ENCODE data around the gene COG7. TPM values are rescaled to one million over a fixed set of nuclear protein-coding genes. Genes with fewer than 3 reads are reported as not detected.

The COG7 gene
- total and polyA plus RNA-seq, 2 donors (not counting 3 experiments of a cell fraction or from before 2014, with no cell fraction given) = 24.1 to 42.0 TPM

DNA sequence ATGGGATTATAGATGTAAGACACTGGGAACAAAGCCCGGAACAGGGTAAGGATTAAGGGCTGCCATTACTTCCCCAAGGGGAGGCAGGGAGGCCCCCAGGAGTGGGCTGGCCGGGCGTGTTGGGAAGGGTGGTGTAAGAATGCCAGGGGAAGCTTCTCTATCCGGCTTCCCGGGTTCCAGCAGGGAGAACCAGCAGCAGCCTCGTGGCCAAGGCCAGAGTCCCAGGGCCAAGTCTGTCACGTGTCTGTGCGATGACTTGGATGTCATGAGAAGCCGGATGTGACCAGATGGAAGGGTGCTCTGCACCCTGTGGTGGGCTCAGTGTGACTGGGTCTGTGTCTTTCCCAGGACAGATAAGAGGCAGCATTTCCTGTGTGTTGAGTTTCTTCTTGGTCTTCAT is 98.7 kb downstream of the COG7 start:
- ChIA-PET POLR2A (no interaction called here), CTCF (no interaction called here)
- no peak for FAIRE-seq

DNA sequence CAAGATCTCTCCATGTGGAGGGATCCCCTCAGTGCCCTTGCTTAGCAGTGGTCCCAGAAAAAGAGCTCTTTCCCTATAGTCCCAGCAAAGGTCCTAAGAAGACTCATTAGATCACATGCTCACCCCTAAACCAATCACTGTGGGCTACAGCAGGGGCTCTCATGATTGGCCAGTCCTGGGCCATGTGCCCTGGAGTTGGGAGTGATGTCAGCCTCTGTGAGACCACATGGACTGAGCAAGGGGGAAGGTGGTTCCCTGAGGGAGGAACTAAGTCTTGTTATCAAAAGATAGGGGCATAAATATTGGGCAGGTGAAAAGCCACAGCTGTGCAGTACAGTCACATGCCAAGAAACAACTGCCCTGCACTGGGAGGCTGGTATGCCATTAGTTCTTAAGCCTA is 99.5 kb downstream of the COG7 start:
- no peak for FAIRE-seq
- dilution Hi-C loops (cut with MboI; ENCODE audit: extremely low pct_ligation_motif_present, low sequenced_read_pairs) = no loop called here

More for the DNA sequence above, 98.7 kb downstream of the COG7 start:
- no peaks in the 10 kb centered on the region for H4K20me1 ChIP-seq (replicated peaks; ENCODE audit: control insufficient read depth, extremely low read depth, insufficient read depth, low read length)
- no peak for DNase-seq (ENCODE audit: low read depth, low spot score)
- no peaks in the 10 kb centered on the region for H3K27me3 ChIP-seq (ENCODE audit: control insufficient read depth in 2 of 2, insufficient read depth in 2 of 2, low read length in 2 of 2)
- no peaks in the 10 kb centered on the region for H3K9me1 ChIP-seq (replicated peaks; ENCODE audit: control insufficient read depth, extremely low read depth, insufficient read depth, low read length)
- H3K4me2 ChIP-seq (ENCODE audit: insufficient read depth, low read length) = no peak overlapping the region
- no TSS peak for BruUV-seq (replicated peaks)
- H3K9me3 ChIP-seq (replicated peaks; ENCODE audit: control insufficient read depth, insufficient read depth, low read length) = no peaks in the 10 kb centered on the region
- no peaks in the 10 kb centered on the region for H3K79me2 ChIP-seq (ENCODE audit: control insufficient read depth, insufficient read depth, low read length)
- no peaks in the 10 kb centered on the region for H3K36me3 ChIP-seq (ENCODE audit: control insufficient read depth in 2 of 2, extremely low read depth in 1 of 2, insufficient read depth in 2 of 2, low read length in 2 of 2)
- intact Hi-C loops (cut with micrococcal nuclease) = no loop called here
- H3K4me1 ChIP-seq (ENCODE audit: control insufficient read depth, extremely low read depth, insufficient read depth, low read length) = no peaks in the 10 kb centered on the region
- no peak overlapping the region for H2AFZ ChIP-seq (ENCODE audit: low read depth, low read length)
- dilution Hi-C loops (cut with MboI; ENCODE audit: extremely low pct_ligation_motif_present, low sequenced_read_pairs) = no loop called here
- no peak overlapping the region for H3K27ac ChIP-seq (ENCODE audit: insufficient read depth, low read depth, low read length)
- no peak overlapping the region for H3K4me3 ChIP-seq (replicated peaks in 1 of 3; ENCODE audit: insufficient read depth in 1 of 3, low read depth in 1 of 3, low read length in 3 of 3)
- H3K9ac ChIP-seq (replicated peaks; ENCODE audit: extremely low read depth, insufficient read depth, low read length) = no peak overlapping the region
- TF ChIP-seq GATA2 (IDR thresholded peaks at IDR 0.05; ENCODE audit: insufficient read depth, insufficient read length, low read depth, low read length) (no peak), POLR2AphosphoS5 (IDR thresholded peaks at IDR 0.05; ENCODE audit: insufficient read depth, low read depth, low read length) (no peak)

More for the DNA sequence above, 99.5 kb downstream of the COG7 start:
- TF ChIP-seq POLR2A (IDR thresholded peaks at IDR 0.05; ENCODE audit: low read depth, low read length) (no peak), JUN (IDR thresholded peaks at IDR 0.05; ENCODE audit: borderline replicate concordance, insufficient read depth, insufficient read length, low read depth) (no peak), MYC (IDR thresholded peaks at IDR 0.05; ENCODE audit: low read depth, low read length) (no peak), GATA2 (IDR thresholded peaks at IDR 0.05; ENCODE audit: insufficient read depth, insufficient read length, low read depth, low read length) (no peak), POLR2AphosphoS5 (IDR thresholded peaks at IDR 0.05; ENCODE audit: insufficient read depth, low read depth, low read length) (no peak), FOS (IDR thresholded peaks at IDR 0.05; ENCODE audit: borderline replicate concordance, insufficient read depth, low read length) (no peak), EZH2 (IDR thresholded peaks at IDR 0.05; ENCODE audit: borderline replicate concordance, low read depth, low read length, severe bottlenecking) (no peak)
- TF ChIP-seq, protein P1, sequence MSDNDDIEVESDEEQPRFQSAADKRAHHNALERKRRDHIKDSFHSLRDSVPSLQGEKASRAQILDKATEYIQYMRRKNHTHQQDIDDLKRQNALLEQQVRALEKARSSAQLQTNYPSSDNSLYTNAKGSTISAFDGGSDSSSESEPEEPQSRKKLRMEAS (IDR thresholded peaks at IDR 0.05; ENCODE audit: insufficient read depth, insufficient read length) = no peak
- TF ChIP-seq, protein P2, sequence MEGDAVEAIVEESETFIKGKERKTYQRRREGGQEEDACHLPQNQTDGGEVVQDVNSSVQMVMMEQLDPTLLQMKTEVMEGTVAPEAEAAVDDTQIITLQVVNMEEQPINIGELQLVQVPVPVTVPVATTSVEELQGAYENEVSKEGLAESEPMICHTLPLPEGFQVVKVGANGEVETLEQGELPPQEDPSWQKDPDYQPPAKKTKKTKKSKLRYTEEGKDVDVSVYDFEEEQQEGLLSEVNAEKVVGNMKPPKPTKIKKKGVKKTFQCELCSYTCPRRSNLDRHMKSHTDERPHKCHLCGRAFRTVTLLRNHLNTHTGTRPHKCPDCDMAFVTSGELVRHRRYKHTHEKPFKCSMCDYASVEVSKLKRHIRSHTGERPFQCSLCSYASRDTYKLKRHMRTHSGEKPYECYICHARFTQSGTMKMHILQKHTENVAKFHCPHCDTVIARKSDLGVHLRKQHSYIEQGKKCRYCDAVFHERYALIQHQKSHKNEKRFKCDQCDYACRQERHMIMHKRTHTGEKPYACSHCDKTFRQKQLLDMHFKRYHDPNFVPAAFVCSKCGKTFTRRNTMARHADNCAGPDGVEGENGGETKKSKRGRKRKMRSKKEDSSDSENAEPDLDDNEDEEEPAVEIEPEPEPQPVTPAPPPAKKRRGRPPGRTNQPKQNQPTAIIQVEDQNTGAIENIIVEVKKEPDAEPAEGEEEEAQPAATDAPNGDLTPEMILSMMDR (IDR thresholded peaks at IDR 0.05; ENCODE audit: extremely low read depth in 1 of 2, insufficient read depth in 1 of 2, low read depth in 1 of 2, low read length in 2 of 2) = no peak
- DNase-seq (ENCODE audit: low read depth, low spot score) = no peak
- intact Hi-C loops (cut with micrococcal nuclease) = no loop called here
- Histone ChIP-seq H4K20me1 (replicated peaks; ENCODE audit: control insufficient read depth, extremely low read depth, insufficient read depth, low read length) (no peaks in the 10 kb centered on the region), H3K9me3 (replicated peaks; ENCODE audit: control insufficient read depth, insufficient read depth, low read length) (no peaks in the 10 kb centered on the region), H3K9ac (replicated peaks; ENCODE audit: extremely low read depth, insufficient read depth, low read length) (no peak overlapping the region), H3K36me3 (ENCODE audit: control insufficient read depth in 2 of 2, extremely low read depth in 1 of 2, insufficient read depth in 2 of 2, low read length in 2 of 2) (no peaks in the 10 kb centered on the region), H3K4me1 (ENCODE audit: control insufficient read depth, extremely low read depth, insufficient read depth, low read length) (no peaks in the 10 kb centered on the region), H3K9me1 (replicated peaks; ENCODE audit: control insufficient read depth, extremely low read depth, insufficient read depth, low read length) (no peaks in the 10 kb centered on the region), H3K27ac (ENCODE audit: insufficient read depth, low read depth, low read length) (no peak overlapping the region), H3K79me2 (ENCODE audit: control insufficient read depth, insufficient read depth, low read length) (no peaks in the 10 kb centered on the region), H3K4me3 (replicated peaks in 1 of 3; ENCODE audit: insufficient read depth in 1 of 3, low read depth in 1 of 3, low read length in 3 of 3) (no peak overlapping the region), H3K4me2 (ENCODE audit: insufficient read depth, low read length) (no peak overlapping the region), H3K27me3 (ENCODE audit: control insufficient read depth in 2 of 2, insufficient read depth in 2 of 2, low read length in 2 of 2) (no peaks in the 10 kb centered on the region), H2AFZ (ENCODE audit: low read depth, low read length) (no peak overlapping the region)
- CTCF ChIA-PET = no interaction called here
- POLR2A ChIA-PET = no interaction called here
- no TSS peak for BruUV-seq (replicated peaks)
